ENCODE results near the gene SORT1. TPM values are rescaled to one million over a fixed set of nuclear protein-coding genes. Genes with fewer than 3 reads are reported as not detected.

SORT1 gene
- total RNA-seq, 1 experiment from 2014 or later: 47.9 TPM

GRCh38 chr1:109379422-109379821 lies 18.3 kb downstream of the SORT1 start:
- H3K27ac ChIP-seq (ENCODE audit: insufficient read length, low read depth, low read length): no peak overlapping the region
- peaks cover 9% of the 10 kb centered on the region; the same call in 1 of the 2 replicates for H3K79me2 ChIP-seq (ENCODE audit: insufficient read depth, low read length)
- WGBS (ENCODE audit: extremely low coverage, insufficient read length, low lambda C conversion rate): no CpG with 5 or more reads among the region's 3 CpGs
- H3K9me3 ChIP-seq (ENCODE audit: control insufficient read depth, low read depth, low read length): no peaks in the 10 kb centered on the region
- no peak overlapping the region for H3K4me2 ChIP-seq (ENCODE audit: insufficient read depth, insufficient read length, low read length)
- H3K9me3 Mint-ChIP-seq: peaks cover 1 to 2% of the 10 kb centered on the region in 2 experiments; a peak in 2 of 5 replicates
- no peak overlapping the region for H3K4me3 Mint-ChIP-seq
- H2AFZ ChIP-seq (ENCODE audit: low read length): no peak overlapping the region
- peaks cover 4% of the 10 kb centered on the region; the same call in 1 of the 2 replicates for H3K4me1 ChIP-seq (ENCODE audit: insufficient read depth, low read length)
- H4K5ac ChIP-seq (ENCODE audit: insufficient read length, low read depth, low read length): no peak overlapping the region
- H3K9ac ChIP-seq (ENCODE audit: extremely low read depth, insufficient read length, low read length): no peak overlapping the region
- no peak overlapping the region for H3K27ac Mint-ChIP-seq
- no peak overlapping the region for H4K8ac ChIP-seq (replicated peaks; ENCODE audit: insufficient read length, low read depth, low read length)
- no peaks in the 10 kb centered on the region for H4K20me1 ChIP-seq (ENCODE audit: control insufficient read depth, insufficient read depth, insufficient read length)
- no peak overlapping the region for H3K14ac ChIP-seq (ENCODE audit: insufficient read depth, low read length)
- H3K27me3 ChIP-seq (ENCODE audit: insufficient read depth, low read length): no peaks in the 10 kb centered on the region
- no peak overlapping the region for H2AK5ac ChIP-seq (ENCODE audit: insufficient read length, low read length)
- H2BK5ac ChIP-seq (ENCODE audit: insufficient read length, low read length): no peak overlapping the region
- no peak overlapping the region for H3K56ac ChIP-seq (ENCODE audit: insufficient read length, low read depth, low read length)
- H4K91ac ChIP-seq (ENCODE audit: insufficient read length, low read depth, low read length): no peak overlapping the region
- H3K27me3 Mint-ChIP-seq (ENCODE audit: low read depth): no peaks in the 10 kb centered on the region
- H3K18ac ChIP-seq (ENCODE audit: insufficient read length, low read depth, low read length): no peak overlapping the region
- H3K4ac ChIP-seq (ENCODE audit: low read depth, low read length): no peak overlapping the region
- H3T11ph ChIP-seq (ENCODE audit: low read length): no peak overlapping the region
- H3K36me3 Mint-ChIP-seq (ENCODE audit: insufficient read depth in 1 of 3, low read depth in 3 of 3): peaks cover 2 to 5% (median 5%) of the 10 kb centered on the region in 3 experiments; a peak in 5 of 7 replicates
- H3K23me2 ChIP-seq (ENCODE audit: insufficient read length, low read depth, low read length, poor library complexity, severe bottlenecking): no peaks in the 10 kb centered on the region
- H3K4me1 Mint-ChIP-seq: peaks cover 31% of the 10 kb centered on the region in 2 experiments
- H2BK20ac ChIP-seq (ENCODE audit: low read depth, low read length, poor library complexity, severe bottlenecking): no peak overlapping the region
- H2BK120ac ChIP-seq (ENCODE audit: low read depth, low read length, poor library complexity, severe bottlenecking): no peak overlapping the region
- H2BK12ac ChIP-seq (ENCODE audit: insufficient read length, low read depth, low read length): no peak overlapping the region
- no peak for TF ChIP-seq CTCF (conservative IDR thresholded peaks at IDR 0.05)
- no peak overlapping the region for H3K23ac ChIP-seq (ENCODE audit: insufficient read length, low read depth, low read length)
- no peak overlapping the region for H2BK15ac ChIP-seq (ENCODE audit: low read depth, low read length)
- H3K79me1 ChIP-seq (ENCODE audit: insufficient read depth, low read depth, low read length, poor library complexity, severe bottlenecking): peaks cover 14% of the 10 kb centered on the region
- no peak for DNase-seq
